K562 (cell line): ENCODE measurements around the gene DDX55. TPM values are rescaled to one million over a fixed set of nuclear protein-coding genes. Genes with fewer than 3 reads are reported as not detected.

ENCODE experiments used
- ATAC-seq: fragments of 200-7000 bp; cut with Tn5 transposase; 3 replicates; pipeline ENCODE4 v1.9.1; 2020; ENCODE audit warnings: moderate library complexity
- BruUV-seq: library from RNA; stranded (reverse); fragments of 400-500 nt; replicated peaks from 2 replicates; lab custom pipeline; 2021; lab: Mats Ljungman, UMichigan
- CTCF ChIA-PET: fragments of 300-600 bp; formaldehyde crosslinking; extraction: SDS; loops from one replicate; lab custom pipeline; 2021; ENCODE audit warnings: low intra/inter-chr PET ratio; lab: Yijun Ruan, JAX
- POLR2A ChIA-PET: fragments of 300-600, 350-650 bp; sonication (Branson Sonifier 250); formaldehyde crosslinking; extraction: SDS; loops from one replicate; lab custom pipeline; 2021; ENCODE audit warnings: antibody characterized with exemption, inconsistent platforms; lab: Yijun Ruan, JAX
- DNase-seq, 4 experiments: peaks; one replicate each; pipeline versions ENCODE4 v3.0.0 to v3.0.0-alpha.2; 2011 to 2018; ENCODE audit warnings: low spot score in 3 of 4, mixed read lengths in 3 of 4; ENCODE audit errors: extremely low read depth in 1 of 4
- FAIRE-seq: peaks from 2 replicates; lab custom pipeline; 2011; peaks lifted over from hg19 to GRCh38; lab: Jason Lieb, UNC
- H2AFZ ChIP-seq: 2 replicates; pipeline ENCODE4 v1.6.0; 2011; ENCODE audit warnings: low read depth, low read length, control low read depth, inconsistent platforms
- H3K27ac ChIP-seq: fragments of 200-600 bp; 3 replicates; pipeline ENCODE4 v1.8.0; 2011; ENCODE audit warnings: low read depth, mild to moderate bottlenecking, control low read depth, inconsistent platforms, low read length, moderate library complexity, mixed read lengths; ENCODE audit errors: extremely low read depth
- H3K27me3 ChIP-seq, 2 experiments: fragments of 300-600 bp in 1 of 2; 2 replicates in 1 of 2; 3 replicates in 1 of 2; pipeline versions ENCODE4 v1.6.0 to v1.8.0; 2011; ENCODE audit warnings: inconsistent platforms in 2 of 2, low read length in 2 of 2, mild to moderate bottlenecking in 1 of 2, mixed read lengths in 1 of 2, moderate library complexity in 1 of 2; ENCODE audit not compliant: control insufficient read depth in 2 of 2, insufficient read depth in 2 of 2
- H3K36me3 ChIP-seq: fragments of 300-600 bp; 3 replicates; pipeline ENCODE4 v1.8.0; 2011; ENCODE audit warnings: mild to moderate bottlenecking, low read length, inconsistent platforms; ENCODE audit not compliant: control insufficient read depth, insufficient read depth
- H3K4me1 ChIP-seq, 2 experiments: fragments of 200-600 bp in 1 of 2; replicated peaks in 1 of 2; 2 replicates in 1 of 2; 3 replicates in 1 of 2; pipeline versions ENCODE4 v1.5.1 to v1.8.0; 2011; ENCODE audit warnings: inconsistent platforms in 2 of 2, low read length in 2 of 2, mild to moderate bottlenecking in 1 of 2, mixed read lengths in 1 of 2, moderate library complexity in 1 of 2; ENCODE audit not compliant: control insufficient read depth in 2 of 2, insufficient read depth in 2 of 2
- H3K4me2 ChIP-seq: 2 replicates; pipeline ENCODE4 v1.6.1; 2011; ENCODE audit warnings: low read length, control low read depth, inconsistent platforms, mixed read lengths; ENCODE audit not compliant: insufficient read depth
- H3K4me3 ChIP-seq: fragments of 200-600 bp; sonication (generic), shearing (Covaris generic); 2 replicates; pipeline ENCODE4 v1.5.1; 2016; ENCODE audit warnings: control low read depth, inconsistent platforms
- H3K79me2 ChIP-seq: fragments of 200-600 bp; 3 replicates; pipeline ENCODE4 v1.8.0; 2011; ENCODE audit warnings: low read length, inconsistent platforms; ENCODE audit not compliant: control insufficient read depth, insufficient read depth
- H3K9ac ChIP-seq, 2 experiments: 2 replicates each; pipeline versions ENCODE4 v1.6.0 to v1.6.1; 2011; ENCODE audit warnings: low read depth in 2 of 2, low read length in 2 of 2, control low read depth in 1 of 2, inconsistent platforms in 1 of 2, mild to moderate bottlenecking in 1 of 2, mixed read lengths in 1 of 2; ENCODE audit not compliant: insufficient read depth in 1 of 2
- H3K9me1 ChIP-seq: one replicate; pipeline ENCODE4 v1.6.0; 2011; ENCODE audit warnings: inconsistent platforms, mild to moderate bottlenecking, low read length, moderate library complexity; ENCODE audit not compliant: control insufficient read depth, insufficient read depth
- H3K9me3 ChIP-seq: replicated peaks from 2 replicates; pipeline ENCODE4 v1.5.1; 2011; ENCODE audit warnings: low read depth, low read length, inconsistent platforms; ENCODE audit not compliant: control insufficient read depth, insufficient read depth
- H4K20me1 ChIP-seq: replicated peaks from 2 replicates; pipeline ENCODE4 v1.6.1; 2011; ENCODE audit warnings: low read length, inconsistent platforms, mixed read lengths; ENCODE audit not compliant: control insufficient read depth, insufficient read depth
- BCOR ChIP-seq: fragments of 450-650 bp; IDR thresholded peaks from 2 replicates; pipeline ENCODE4 v1.6.1; 2016
- KDM1A ChIP-seq, 2 experiments: fragments of 450-650 bp; IDR thresholded peaks; 2 replicates each; pipeline ENCODE4 v1.6.1; 2016; ENCODE audit warnings: mild to moderate bottlenecking in 2 of 2
- TCF15 ChIP-seq: fragments of 250-450 bp; sonication (Bioruptor Pico); IDR thresholded peaks from 2 replicates; pipeline ENCODE4 v1.8.0; 2022; ENCODE audit warnings: moderate library complexity, mild to moderate bottlenecking, inconsistent platforms
- ZBTB26 ChIP-seq: fragments of 450-650 bp; formaldehyde crosslinking; IDR thresholded peaks from 2 replicates; pipeline ENCODE4 v1.4.0; 2022; ENCODE audit warnings: missing genetic modification characterization
- ZFP30 ChIP-seq: fragments of 250-450 bp; sonication (Bioruptor Pico); IDR thresholded peaks from 2 replicates; pipeline ENCODE4 v1.8.0; 2022; ENCODE audit warnings: moderate library complexity, mild to moderate bottlenecking, inconsistent platforms, borderline replicate concordance
- WGBS: fragments of 100-300 bp; shearing (Covaris generic); methylation state at CpG from one replicate; pipeline ENCODE4 v1.1.6; 2016; ENCODE audit warnings: low coverage, mixed read lengths; ENCODE audit not compliant: insufficient coverage; ENCODE audit errors: missing lambda C conversion rate; 5-methylcytosine and 5-hydroxymethylcytosine counted together
- in situ Hi-C: fragments of 300-500 bp; cut with MboI; formaldehyde crosslinking; loops from 4 replicates; pipeline ENCODE4 v1.15.0; 2018; ENCODE audit warnings: inconsistent platforms, mixed read lengths
- intact Hi-C: fragments of 100-400 bp; cut with micrococcal nuclease; formaldehyde crosslinking; loops from 2 replicates; pipeline ENCODE4 v1.14.2; 2022
- polyA plus RNA-seq, 8 experiments: library from polyadenylated mRNA; depleted of rRNA in 4 of 8; stranded (reverse) in 5 of 8; unstranded in 3 of 8; fragments of >200 nt; fragmentation: Nextera tagmentation in 2 of 8; fragmentation: Illumina TruSeq in 1 of 8; extraction: Ambion mirVana in 2 of 8; extraction: Trizol in 1 of 8; gene quantifications; 2 replicates each; pipeline versions ENCODE4 v1.2.1 to v1.2.3, GENCODE V29; 2011 to 2014; ENCODE audit warnings: inconsistent platforms in 1 of 8, missing spikeins in 1 of 8
- total RNA-seq, 7 experiments: library from RNA; depleted of rRNA in 6 of 7; stranded (reverse); fragments of >200 nt in 6 of 7; fragmentation: Illumina TruSeq in 2 of 7; extraction: Trizol in 2 of 7; gene quantifications; 2 replicates each; pipeline versions ENCODE4 v1.2.1 to v1.2.3, GENCODE V29; 2011 to 2021; ENCODE audit warnings: low replicate concordance in 1 of 7

DDX55 gene
- total and polyA plus RNA-seq, 9 of the 15 experiments (the other 6 are each of a cell fraction or from before 2014, with no cell fraction given) = 10.6 to 71.0 (median 60.9) TPM

- intact Hi-C loops = no loop called here
- in situ Hi-C loops = no loop called here
- Histone ChIP-seq H3K9ac (no peak overlapping the region), H2AFZ (no peak overlapping the region), H3K9me3 (no peaks in the 10 kb centered on the region), H3K27me3 (no peaks in the 10 kb centered on the region), H3K4me1 (peaks cover 0 to 5% of the 10 kb centered on the region in 2 experiments; a peak in 1 of 5 replicates), H3K4me2 (no peak overlapping the region), H3K27ac (no peak overlapping the region), H3K36me3 (peaks cover 93% of the 10 kb centered on the region), H3K79me2 (peaks cover 43% of the 10 kb centered on the region), H3K4me3 (no peak overlapping the region), H4K20me1 (peaks cover 5% of the 10 kb centered on the region; the same call in 1 of the 2 replicates), H3K9me1 (no peaks in the 10 kb centered on the region)
- no peak for ATAC-seq
- POLR2A ChIA-PET = interaction anchor here (0.8 to 1.1 kb wide), 3 partner anchors 8 to 26 kb away, joined by 3 to 4 read pairs (median 4); no protein-coding TSS in a partner anchor
- peak; percentile 37 for FAIRE-seq
- CTCF ChIA-PET = no interaction called here
- BruUV-seq = no TSS peak
- no peak for DNase-seq
- TF ChIP-seq BCOR (no peak), KDM1A (IDR thresholded peaks at IDR 0.05) (no peak)
- WGBS = 94% methylated on average over 8 of the region's 8 CpGs
Observed at GRCh38 chr12:123608182-123608581, 6.3 kb downstream of the DDX55 start.

- Histone ChIP-seq H3K27ac (no peak overlapping the region), H3K4me1 (0 out of 5 replicates have a peak, but pooled peaks cover 0 to 2% of the 10 kb centered on the region in 2 experiments), H2AFZ (no peak overlapping the region), H3K79me2 (no peaks in the 10 kb centered on the region; the same call in 2 of the 3 replicates), H3K9me3 (no peaks in the 10 kb centered on the region), H3K9ac (no peak overlapping the region), H3K9me1 (no peaks in the 10 kb centered on the region), H3K27me3 (no peaks in the 10 kb centered on the region), H3K4me2 (no peak overlapping the region), H4K20me1 (0 out of 2 replicates have a peak, but pooled peaks cover 2% of the 10 kb centered on the region), H3K4me3 (no peak overlapping the region), H3K36me3 (peaks cover 89% of the 10 kb centered on the region)
- ATAC-seq (no peak), FAIRE-seq (no peak), DNase-seq (no peak)
- POLR2A ChIA-PET = interaction anchor here (1.4 to 1.6 kb wide), 3 partner anchors 8 to 13 kb away, joined by 4 to 8 read pairs (median 5); partner anchors contain the start of gene DDX55
- WGBS = 97% methylated on average over 2 of the region's 2 CpGs
- in situ Hi-C loops (no loop called here), intact Hi-C loops (no loop called here)
- BruUV-seq = no TSS peak
- CTCF ChIA-PET = no interaction called here
- TF ChIP-seq ZBTB26 (no peak), TCF15 (CRISPR knock-in tag) (no peak), ZFP30 (CRISPR knock-in tag) (no peak)
Observed at GRCh38 chr12:123614110-123614509, 12.2 kb downstream of the DDX55 start.
